ENCODE data around the gene SCP2.

Gene SCP2

GRCh38 chr1:53037159-53037558 lies 110.1 kb downstream of the SCP2 start:
- no peak for TF ChIP-seq ARNTL (CRISPR knock-in tag; IDR thresholded peaks at IDR 0.05; ENCODE audit: borderline replicate concordance, low read depth)
- TF ChIP-seq, protein P1, sequence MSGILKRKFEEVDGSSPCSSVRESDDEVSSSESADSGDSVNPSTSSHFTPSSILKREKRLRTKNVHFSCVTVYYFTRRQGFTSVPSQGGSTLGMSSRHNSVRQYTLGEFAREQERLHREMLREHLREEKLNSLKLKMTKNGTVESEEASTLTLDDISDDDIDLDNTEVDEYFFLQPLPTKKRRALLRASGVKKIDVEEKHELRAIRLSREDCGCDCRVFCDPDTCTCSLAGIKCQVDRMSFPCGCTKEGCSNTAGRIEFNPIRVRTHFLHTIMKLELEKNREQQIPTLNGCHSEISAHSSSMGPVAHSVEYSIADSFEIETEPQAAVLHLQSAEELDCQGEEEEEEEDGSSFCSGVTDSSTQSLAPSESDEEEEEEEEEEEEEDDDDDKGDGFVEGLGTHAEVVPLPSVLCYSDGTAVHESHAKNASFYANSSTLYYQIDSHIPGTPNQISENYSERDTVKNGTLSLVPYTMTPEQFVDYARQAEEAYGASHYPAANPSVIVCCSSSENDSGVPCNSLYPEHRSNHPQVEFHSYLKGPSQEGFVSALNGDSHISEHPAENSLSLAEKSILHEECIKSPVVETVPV (CRISPR knock-in tag; IDR thresholded peaks at IDR 0.05) = no peak
- TF ChIP-seq ZNF8 (CRISPR knock-in tag; IDR thresholded peaks at IDR 0.05) = no peak
- no peak for TF ChIP-seq PPARA (CRISPR knock-in tag; IDR thresholded peaks at IDR 0.05; ENCODE audit: borderline replicate concordance)
- TF ChIP-seq, protein P2, sequence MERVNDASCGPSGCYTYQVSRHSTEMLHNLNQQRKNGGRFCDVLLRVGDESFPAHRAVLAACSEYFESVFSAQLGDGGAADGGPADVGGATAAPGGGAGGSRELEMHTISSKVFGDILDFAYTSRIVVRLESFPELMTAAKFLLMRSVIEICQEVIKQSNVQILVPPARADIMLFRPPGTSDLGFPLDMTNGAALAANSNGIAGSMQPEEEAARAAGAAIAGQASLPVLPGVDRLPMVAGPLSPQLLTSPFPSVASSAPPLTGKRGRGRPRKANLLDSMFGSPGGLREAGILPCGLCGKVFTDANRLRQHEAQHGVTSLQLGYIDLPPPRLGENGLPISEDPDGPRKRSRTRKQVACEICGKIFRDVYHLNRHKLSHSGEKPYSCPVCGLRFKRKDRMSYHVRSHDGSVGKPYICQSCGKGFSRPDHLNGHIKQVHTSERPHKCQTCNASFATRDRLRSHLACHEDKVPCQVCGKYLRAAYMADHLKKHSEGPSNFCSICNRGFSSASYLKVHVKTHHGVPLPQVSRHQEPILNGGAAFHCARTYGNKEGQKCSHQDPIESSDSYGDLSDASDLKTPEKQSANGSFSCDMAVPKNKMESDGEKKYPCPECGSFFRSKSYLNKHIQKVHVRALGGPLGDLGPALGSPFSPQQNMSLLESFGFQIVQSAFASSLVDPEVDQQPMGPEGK (CRISPR knock-in tag; IDR thresholded peaks at IDR 0.05; ENCODE audit: borderline replicate concordance) = no peak
- no peak for TF ChIP-seq GLIS3 (CRISPR knock-in tag; IDR thresholded peaks at IDR 0.05)
- no peak for ATAC-seq

GRCh38 chr1:53038566-53038965 lies 111.5 kb downstream of the SCP2 start:
- no peak for ATAC-seq
- TF ChIP-seq ZNF8 (CRISPR knock-in tag; IDR thresholded peaks at IDR 0.05) (no peak), TSHZ2 (CRISPR knock-in tag; IDR thresholded peaks at IDR 0.05) (no peak), ZFP3 (CRISPR knock-in tag; IDR thresholded peaks at IDR 0.05) (no peak), PPARA (CRISPR knock-in tag; IDR thresholded peaks at IDR 0.05; ENCODE audit: borderline replicate concordance) (no peak), CSDC2 (CRISPR knock-in tag; IDR thresholded peaks at IDR 0.05) (no peak), GLIS3 (CRISPR knock-in tag; IDR thresholded peaks at IDR 0.05) (no peak), ZFP30 (CRISPR knock-in tag; IDR thresholded peaks at IDR 0.05) (no peak), ZNF70 (CRISPR knock-in tag; IDR thresholded peaks at IDR 0.05) (no peak), OSR1 (CRISPR knock-in tag; IDR thresholded peaks at IDR 0.05) (no peak), ISL1 (CRISPR knock-in tag; IDR thresholded peaks at IDR 0.05) (no peak), BACH2 (CRISPR knock-in tag; IDR thresholded peaks at IDR 0.05; ENCODE audit: borderline replicate concordance) (no peak), ESRRG (CRISPR knock-in tag; IDR thresholded peaks at IDR 0.05) (no peak), TOX (CRISPR knock-in tag; IDR thresholded peaks at IDR 0.05; ENCODE audit: borderline replicate concordance) (no peak), RARB (CRISPR knock-in tag; IDR thresholded peaks at IDR 0.05) (no peak), SNAI2 (CRISPR knock-in tag; IDR thresholded peaks at IDR 0.05) (no peak)
- TF ChIP-seq, protein P2 (CRISPR knock-in tag; IDR thresholded peaks at IDR 0.05; ENCODE audit: borderline replicate concordance) = no peak
- TF ChIP-seq, protein P1 (CRISPR knock-in tag; IDR thresholded peaks at IDR 0.05) = no peak

DNA sequence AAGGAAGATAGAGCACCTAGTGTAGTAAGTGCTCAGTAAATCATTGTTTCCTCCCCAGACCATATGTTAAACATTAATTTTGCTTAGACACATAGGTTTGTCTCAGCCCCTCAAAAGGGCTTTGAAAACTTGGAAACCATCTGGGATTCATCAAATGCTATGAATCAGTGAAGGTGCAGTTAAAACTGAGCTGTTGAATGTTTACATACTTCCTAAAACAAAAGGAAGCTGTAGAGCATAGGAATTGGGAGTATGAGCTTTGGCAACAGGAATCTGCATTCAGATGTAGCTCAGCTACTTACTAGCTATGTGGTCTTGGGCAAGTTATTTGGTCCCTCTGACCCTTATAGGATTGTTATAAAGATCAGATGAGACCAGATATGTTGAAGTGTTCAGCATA lies 116.2 kb downstream of the SCP2 start:
- ATAC-seq = peak; percentile 71
- TF ChIP-seq ISL1 (CRISPR knock-in tag; IDR thresholded peaks at IDR 0.05) = peak; percentile 38
- TF ChIP-seq GLIS3 (CRISPR knock-in tag; IDR thresholded peaks at IDR 0.05) = no peak

DNA sequence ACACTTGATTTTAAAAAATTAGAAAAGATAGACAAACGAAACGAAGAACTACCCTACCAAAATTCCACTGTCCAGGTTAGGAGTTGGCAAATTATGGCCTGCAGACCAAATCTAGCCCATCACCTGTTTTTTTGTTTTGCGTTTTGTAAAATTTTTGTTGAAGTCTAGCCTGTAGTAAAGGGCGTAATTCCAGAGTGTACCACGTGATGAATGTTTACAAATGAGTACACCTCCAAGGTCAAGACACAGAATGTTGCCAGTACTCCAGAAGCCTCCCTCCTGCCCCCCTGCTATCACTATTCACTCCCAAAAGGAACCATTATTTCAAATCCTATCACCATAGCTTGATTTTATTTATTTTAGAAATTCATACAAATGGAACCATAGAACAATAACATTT lies 117.8 kb downstream of the SCP2 start:
- no peak for ATAC-seq
- TF ChIP-seq RARB (CRISPR knock-in tag; IDR thresholded peaks at IDR 0.05) = no peak
- no peak for TF ChIP-seq ZNF565 (CRISPR knock-in tag; conservative IDR thresholded peaks at IDR 0.05; ENCODE audit: low read depth)
- TF ChIP-seq BACH2 (CRISPR knock-in tag; IDR thresholded peaks at IDR 0.05; ENCODE audit: borderline replicate concordance) = no peak
- no peak for TF ChIP-seq TSHZ2 (CRISPR knock-in tag; IDR thresholded peaks at IDR 0.05)
- TF ChIP-seq SNAI2 (CRISPR knock-in tag; IDR thresholded peaks at IDR 0.05) = no peak
- TF ChIP-seq POU6F1 (CRISPR knock-in tag; IDR thresholded peaks at IDR 0.05; ENCODE audit: borderline replicate concordance, low read depth) = no peak
- no peak for TF ChIP-seq TCF4 (CRISPR knock-in tag; IDR thresholded peaks at IDR 0.05; ENCODE audit: borderline replicate concordance)

Measured in SK-N-SH treated with all-trans-retinoic acid at 6 μM for 48 hours (cell line).